Neural cell (in vitro differentiated cells): ENCODE measurements around the gene COL13A1.

Source experiments
- CTCF ChIP-seq: fragments of 450-650 bp; IDR thresholded peaks from 2 replicates; pipeline ENCODE4 v1.5.1; 2014; ENCODE audit warnings: antibody characterized with exemption, mild to moderate bottlenecking, moderate library complexity; ENCODE audit not compliant: poor library complexity, severe bottlenecking
- EZH2 ChIP-seq: fragments of 200-600, 300-800 bp; shearing (Covaris generic), sonication (generic); IDR thresholded peaks from 2 replicates; pipeline ENCODE4 v1.6.1; 2014; ENCODE audit warnings: antibody characterized with exemption, low read length, borderline replicate concordance, mild to moderate bottlenecking; ENCODE audit not compliant: insufficient read depth, poor library complexity, severe bottlenecking
- POLR2AphosphoS5 ChIP-seq: IDR thresholded peaks from 2 replicates; pipeline ENCODE4 v1.6.1; 2012
- SMC3 ChIP-seq: fragments of 450-650 bp; conservative IDR thresholded peaks from 2 replicates; pipeline ENCODE4 v1.6.1; 2014; ENCODE audit warnings: antibody characterized with exemption, mild to moderate bottlenecking, moderate library complexity; ENCODE audit not compliant: poor library complexity
- TAF1 ChIP-seq: IDR thresholded peaks from 2 replicates; pipeline ENCODE4 v1.6.1; 2012; ENCODE audit warnings: low read depth

GRCh38 chr10:69802424-69803161 lies 887 bp downstream of the COL13A1 start:
- TF ChIP-seq CTCF (peak; percentile 66), TAF1 (no peak), SMC3 (peak; percentile 45), POLR2AphosphoS5 (no peak), EZH2 (no peak)
